AG20443 (cell line): ENCODE data around the gene PRDM16.
A peak's percentile ranks its signal among the peaks of the same experiment; 100 is the strongest.

ENCODE experiments used
- DNase-seq: peaks from one replicate; pipeline ENCODE4 v3.0.0; 2012; ENCODE audit warnings: low spot score, mixed read lengths

PRDM16 gene

DNA sequence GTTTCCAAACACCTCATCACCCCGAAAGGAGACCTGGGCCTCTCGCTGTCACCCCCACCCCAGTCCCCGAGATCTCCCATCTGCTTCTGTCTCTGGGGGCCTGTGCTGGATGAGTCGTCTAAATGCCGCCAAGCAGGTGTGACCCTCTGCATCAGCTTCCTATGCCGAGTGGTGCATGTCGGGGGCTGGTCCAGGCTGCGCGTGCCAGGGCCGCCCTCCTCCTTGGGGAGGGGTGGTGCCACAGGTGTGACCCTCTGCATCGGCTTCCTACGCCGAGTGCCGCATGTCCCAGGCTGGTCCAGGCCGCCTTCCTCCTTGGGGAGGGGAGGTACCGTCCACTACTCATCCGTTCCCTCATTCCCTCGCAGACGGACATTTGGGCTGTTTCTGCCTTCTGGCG is 115.7 kb downstream of the PRDM16 start:
- no peak for DNase-seq

DNA sequence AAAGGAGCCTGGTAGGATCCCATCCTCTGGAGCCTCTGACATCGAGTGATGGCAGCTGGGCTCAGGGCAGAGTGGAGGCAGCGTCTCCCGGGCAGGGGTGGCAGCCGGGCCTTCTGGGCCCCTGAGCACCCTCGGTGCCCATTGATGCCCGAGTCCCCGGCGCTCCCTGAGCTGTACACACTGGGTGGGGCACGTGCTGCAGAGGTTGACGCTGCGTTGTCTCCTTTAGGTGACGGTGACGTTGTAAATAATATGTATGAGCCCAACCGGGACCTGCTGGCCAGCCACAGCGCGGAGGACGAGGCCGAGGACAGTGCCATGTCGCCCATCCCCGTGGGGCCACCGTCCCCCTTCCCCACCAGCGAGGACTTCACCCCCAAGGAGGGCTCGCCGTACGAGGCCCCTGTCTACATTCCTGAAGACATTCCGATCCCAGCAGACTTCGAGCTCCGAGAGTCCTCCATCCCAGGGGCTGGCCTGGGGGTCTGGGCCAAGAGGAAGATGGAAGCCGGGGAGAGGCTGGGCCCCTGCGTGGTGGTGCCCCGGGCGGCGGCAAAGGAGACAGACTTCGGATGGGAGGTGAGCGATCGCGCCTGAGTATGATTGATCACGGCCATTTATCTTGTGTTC is 117.0 kb downstream of the PRDM16 start:
- no peak for DNase-seq

DNA sequence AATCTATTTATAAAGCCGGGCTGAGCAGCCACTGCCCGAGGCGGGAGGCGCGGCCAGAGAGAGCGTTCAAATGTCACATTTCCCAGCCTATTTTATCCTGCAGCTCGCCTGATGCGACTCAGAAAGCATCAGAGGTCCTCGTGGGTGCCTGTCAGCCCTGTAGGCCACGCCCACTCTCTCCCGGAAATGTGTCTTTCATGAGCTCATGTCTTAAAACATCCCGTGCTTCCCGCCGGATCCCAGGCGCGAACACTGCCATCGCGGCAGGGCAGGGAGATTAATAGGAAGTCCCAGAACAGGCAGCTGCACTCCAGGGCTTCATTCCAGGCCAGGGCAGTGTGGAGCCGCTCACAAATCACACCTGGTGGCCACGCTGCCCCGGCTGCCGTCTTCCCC is 117.5 kb downstream of the PRDM16 start:
- peak; percentile 45 for DNase-seq

DNA sequence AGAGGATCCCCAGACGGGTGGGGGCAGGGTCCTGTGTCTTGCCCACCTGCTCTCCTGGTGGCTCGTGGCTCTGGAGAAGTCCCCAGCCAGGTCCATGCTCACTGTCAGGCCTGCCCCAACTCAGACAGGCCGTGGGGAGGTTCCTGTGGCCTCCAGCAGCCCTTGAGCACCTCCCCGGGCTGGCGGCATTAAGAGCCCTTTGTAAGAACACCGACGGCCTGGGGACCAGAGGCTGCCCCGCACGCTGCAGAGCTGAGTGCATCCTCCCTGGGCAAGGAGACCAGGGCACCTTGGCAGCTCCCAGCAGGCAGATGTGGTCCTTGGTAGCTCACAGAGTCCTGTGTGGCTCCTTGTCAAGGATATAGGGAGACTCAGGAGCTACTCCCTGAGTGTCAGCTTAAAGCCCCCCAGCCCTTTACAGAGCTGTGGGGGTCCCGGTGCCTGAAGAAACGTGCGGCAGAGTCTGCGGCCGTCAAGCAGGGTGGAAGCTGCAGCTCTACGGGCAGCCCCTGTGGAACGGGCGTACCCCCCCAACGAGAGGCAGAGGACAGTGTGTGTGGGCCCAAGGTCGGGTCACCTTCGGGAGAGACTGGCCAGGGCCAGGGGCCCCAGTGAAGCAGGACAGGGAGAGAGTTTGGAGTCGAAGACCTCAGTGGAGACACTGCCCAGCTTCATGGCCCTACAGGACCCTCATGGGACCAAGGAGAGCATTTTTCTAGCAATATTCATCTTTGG is 118.6 kb downstream of the PRDM16 start:
- DNase-seq, result no peak

GRCh38 chr1:3188150-3188971 is 119.4 kb downstream of the PRDM16 start:
- no peak for DNase-seq

- no peak for DNase-seq
Observed at GRCh38 chr1:3190256-3191041, 121.4 kb downstream of the PRDM16 start.

DNA sequence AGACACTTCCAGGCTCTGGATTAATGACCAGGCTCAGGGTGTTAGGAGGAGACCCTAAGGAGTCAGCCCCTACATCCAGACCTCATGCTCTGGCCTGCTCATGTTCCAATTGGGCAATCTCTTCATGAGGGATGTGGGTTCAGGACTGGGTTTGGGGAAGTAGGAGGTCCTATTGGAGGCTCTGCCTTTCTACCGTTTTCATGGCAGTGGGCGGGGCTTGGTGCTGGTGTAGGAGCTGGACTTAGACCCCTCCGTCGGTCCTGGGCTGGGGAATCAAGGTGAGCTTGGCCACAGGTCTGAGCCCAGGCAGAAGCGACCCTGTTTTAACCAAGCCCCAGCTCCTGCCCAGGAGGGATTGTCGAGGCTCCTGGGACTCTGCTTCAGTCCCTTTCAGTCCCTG is 123.4 kb downstream of the PRDM16 start:
- DNase-seq, result no peak

DNA sequence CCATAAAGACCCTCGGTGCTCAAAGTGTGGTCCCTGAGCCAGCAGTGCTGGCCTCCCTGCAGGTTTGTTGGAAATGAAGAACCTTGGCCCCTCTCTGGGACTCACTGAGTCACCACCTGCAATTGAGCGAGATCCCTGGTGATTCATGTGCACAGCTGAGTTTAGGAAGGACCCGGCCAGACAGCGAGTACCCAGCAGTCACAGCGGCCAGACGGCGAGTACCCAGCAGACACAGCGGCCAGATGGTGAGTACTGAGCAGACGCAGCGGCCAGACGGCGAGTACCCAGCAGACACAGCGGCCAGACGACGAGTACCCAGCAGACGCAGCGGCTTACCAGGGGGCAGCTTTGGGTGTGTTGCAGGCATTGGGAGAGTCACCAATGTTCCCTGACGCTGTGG is 123.8 kb downstream of the PRDM16 start:
- DNase-seq, result no peak

GRCh38 chr1:3193811-3194210 is 124.8 kb downstream of the PRDM16 start:
- no peak for DNase-seq

- no peak for DNase-seq
Observed at GRCh38 chr1:3194760-3195479, 125.9 kb downstream of the PRDM16 start.

GRCh38 chr1:3195480-3195815 is 126.4 kb downstream of the PRDM16 start:
- no peak for DNase-seq

- DNase-seq, result no peak
Observed at GRCh38 chr1:3195966-3196515, 127.0 kb downstream of the PRDM16 start.

DNA sequence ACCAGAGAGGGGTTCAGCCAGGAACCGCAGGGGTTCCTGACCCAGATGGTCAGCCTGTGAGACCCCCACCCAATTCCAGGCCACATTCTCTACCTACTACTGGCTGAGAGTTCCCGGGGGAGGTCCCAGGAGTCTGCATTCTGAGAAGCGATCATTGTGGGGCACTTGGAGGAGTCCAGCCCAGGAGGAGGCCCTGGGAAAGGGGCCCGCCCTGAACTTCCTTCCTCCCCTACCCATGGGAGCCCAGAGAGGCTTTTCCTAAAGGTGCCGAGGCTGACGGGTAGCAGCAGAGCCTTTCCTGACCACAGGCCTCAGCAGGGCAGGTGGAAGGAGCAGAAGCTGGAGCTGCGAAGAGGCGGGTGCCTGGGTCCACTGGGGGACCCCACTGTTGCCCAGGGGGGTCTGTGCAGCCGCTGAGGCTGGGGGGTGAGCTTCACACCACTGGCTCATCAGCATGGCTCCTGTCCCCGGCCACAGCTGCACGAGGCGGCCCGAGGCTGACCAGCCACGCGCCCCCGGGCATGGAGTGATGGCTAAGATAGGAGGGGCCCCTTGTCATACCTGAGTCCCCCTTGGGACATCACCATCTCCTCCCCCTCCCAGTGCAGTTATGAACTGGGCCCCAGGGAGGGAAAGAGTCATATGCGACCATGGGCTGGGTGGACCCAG is 127.7 kb downstream of the PRDM16 start:
- no peak for DNase-seq

GRCh38 chr1:3197781-3198316 is 128.8 kb downstream of the PRDM16 start:
- DNase-seq, result no peak

DNA sequence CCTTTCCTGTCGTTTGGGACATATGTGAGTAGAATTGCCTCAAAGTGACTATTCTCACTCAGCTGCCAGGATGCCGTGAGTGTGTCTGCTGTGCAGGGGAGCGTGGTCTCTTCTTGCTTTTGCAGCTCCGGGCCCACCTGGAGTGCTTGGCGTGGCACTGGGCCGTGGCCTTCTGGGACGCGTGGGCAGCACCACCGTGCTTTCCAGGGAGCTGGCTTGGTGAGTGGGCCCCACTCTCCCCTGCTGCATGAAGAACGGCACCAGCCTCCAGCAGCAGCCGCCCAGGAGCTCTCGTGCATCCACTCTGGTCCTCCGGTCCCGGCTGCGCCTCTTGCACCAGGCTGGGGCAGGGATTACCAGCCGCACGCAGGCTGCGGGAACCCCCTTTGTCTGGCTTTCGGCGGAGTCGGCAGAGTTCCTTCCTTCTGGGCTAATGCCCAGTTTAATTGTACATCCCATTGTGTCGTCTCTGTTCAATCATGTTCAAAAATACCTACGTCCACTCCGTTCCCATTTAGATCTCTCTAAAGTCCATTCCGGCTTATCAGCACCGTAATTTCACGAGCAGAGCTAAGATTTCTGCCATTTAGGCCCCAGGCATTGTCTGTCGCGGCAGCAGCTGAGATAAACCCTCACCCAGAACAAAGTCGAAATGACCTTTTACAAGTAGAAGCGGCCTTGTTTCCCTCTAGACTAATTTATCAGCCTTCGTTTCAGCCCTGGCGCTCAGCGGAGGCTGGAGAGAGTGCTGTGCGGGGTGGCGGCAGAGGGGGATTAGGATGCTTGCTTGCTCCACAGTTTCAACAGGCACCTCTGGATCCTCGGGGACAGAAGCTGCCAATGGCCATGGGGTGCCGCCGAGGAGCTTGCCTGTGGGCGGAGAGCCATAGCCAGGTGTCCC is 129.6 kb downstream of the PRDM16 start:
- no peak for DNase-seq

DNA sequence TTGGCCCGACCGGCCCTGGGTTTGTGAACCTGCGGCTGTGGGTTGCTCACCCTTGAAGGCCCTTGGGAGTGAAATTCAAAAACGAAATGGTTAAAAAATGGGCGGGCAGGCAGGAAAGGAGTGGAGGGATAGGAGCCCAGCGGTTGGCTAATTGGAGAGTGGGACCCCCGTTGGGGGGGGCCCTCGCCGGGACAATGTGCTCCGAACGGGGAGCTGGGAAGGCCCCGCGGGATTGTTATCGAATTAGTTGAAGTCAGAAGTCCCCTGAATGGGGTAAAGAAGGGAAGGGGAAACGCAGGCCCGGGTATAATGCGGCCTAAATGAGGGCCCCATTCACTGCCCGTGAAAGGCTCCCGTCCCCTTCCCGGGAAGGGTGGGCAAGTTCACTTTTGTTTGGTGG is 135.7 kb downstream of the PRDM16 start:
- no peak for DNase-seq

GRCh38 chr1:3205815-3206214 is 136.8 kb downstream of the PRDM16 start:
- DNase-seq, result no peak

GRCh38 chr1:3206696-3207095 is 137.7 kb downstream of the PRDM16 start:
- DNase-seq, result no peak

- no peak for DNase-seq
Observed at GRCh38 chr1:3207217-3207848, 138.3 kb downstream of the PRDM16 start.
